Measurements from ENCODE around the gene SPINT2.
"Not testable (repeated sequence)": the region's sequence is repeated elsewhere in the genome, so short reads cannot be mapped to it uniquely, and the experiment has no call there.

SPINT2 gene

DNA sequence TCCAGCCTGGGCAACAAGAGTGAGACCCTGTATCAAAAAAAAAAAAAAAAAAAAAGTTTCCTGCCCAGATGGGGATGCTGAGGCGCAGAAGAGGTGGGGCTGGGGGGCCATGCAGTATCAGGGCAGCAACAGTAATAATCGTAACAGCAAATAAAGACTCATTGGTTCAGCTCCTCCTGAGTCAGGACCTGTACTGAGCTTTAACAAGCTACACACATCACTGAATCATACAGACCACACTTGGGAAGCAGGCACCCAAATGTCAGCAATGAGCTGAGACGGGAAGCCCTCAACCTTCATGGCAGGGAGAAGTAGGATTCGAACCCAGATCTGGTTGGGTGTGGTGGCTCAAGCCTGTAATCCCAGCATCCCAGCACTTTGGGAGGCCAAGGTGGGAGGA is 29.8 kb upstream of the SPINT2 start:
- no peak for DNase-seq (ENCODE audit: extremely low spot score, insufficient read length, low read depth)
- FAIRE-seq: no peak

DNA sequence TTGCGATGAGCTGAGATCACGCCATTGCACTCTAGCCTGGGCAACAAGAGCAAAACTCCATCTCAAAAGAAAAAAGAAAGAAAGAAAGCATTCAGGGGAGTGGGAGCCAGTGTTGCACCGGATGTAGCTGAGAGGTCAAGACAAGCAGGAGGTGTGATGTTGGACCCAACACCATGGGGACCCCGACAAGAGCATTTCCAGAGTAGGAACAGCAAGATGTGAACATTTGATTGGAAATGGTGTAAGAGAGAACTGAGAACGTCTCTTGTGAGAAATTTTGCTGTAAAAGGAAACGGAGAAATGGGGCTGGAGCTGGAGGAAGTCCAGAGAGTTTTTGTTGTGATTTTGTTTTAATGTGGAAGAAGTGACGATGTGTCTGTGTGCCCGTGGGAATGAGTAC is 24.6 kb upstream of the SPINT2 start:
- FAIRE-seq (no peak), DNase-seq (ENCODE audit: extremely low spot score, insufficient read length, low read depth) (no peak)

GRCh38 chr19:38243279-38243673 is 21.1 kb upstream of the SPINT2 start:
- DNase-seq (ENCODE audit: extremely low spot score, insufficient read length, low read depth) (no peak), FAIRE-seq (no peak)

GRCh38 chr19:38245826-38246498 is 18.4 kb upstream of the SPINT2 start:
- FAIRE-seq (no peak), DNase-seq (ENCODE audit: extremely low spot score, insufficient read length, low read depth) (no peak)

GRCh38 chr19:38247126-38247525 is 17.2 kb upstream of the SPINT2 start:
- DNase-seq (ENCODE audit: extremely low spot score, insufficient read length, low read depth) (no peak), FAIRE-seq (no peak)

DNA sequence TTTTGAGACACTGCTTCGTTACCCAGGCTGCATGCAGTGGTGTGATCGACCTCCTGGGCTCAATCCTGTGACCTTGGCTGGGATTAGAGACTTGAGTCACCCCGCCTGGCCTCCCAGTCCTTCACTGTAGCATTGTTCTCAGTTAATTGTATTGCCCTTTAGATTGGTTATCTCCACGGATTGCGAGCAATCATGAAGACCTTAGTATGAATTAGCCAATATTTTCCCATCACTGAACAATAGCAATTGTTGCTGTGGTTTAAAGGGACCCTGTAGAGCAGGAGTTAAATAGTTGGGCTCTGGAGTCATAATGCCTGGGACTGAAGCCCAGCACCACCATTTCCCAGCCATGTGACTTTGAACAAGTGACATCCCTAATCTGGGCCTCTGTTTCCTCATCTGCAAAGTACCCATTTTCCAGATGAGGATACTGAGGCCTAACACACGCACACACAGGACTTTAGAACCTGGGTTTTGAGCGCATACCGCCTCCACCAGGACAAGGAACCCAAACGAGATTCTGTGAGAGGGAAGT is 16.6 kb upstream of the SPINT2 start:
- FAIRE-seq (no peak), DNase-seq (ENCODE audit: extremely low spot score, insufficient read length, low read depth) (no peak)

DNA sequence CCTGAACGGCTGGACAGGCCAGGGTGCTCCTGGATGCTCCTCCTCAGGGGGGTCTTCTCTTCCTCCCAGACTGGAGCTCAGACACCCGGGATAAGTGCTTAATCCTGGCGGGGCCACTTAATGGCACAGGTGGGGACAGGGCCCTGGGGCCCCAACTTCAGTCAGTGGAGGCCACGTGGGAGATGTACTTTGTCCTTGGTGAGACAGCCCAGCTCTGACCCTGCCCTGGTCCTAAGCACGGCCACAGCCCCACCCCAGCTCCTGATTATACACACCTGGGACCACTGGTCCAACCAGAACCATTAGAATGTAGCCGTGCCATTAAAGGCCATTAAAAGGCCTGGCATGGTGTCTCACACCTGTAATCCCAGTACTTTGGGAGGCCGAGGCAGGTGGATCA is 16.0 kb upstream of the SPINT2 start:
- FAIRE-seq: no peak

DNA sequence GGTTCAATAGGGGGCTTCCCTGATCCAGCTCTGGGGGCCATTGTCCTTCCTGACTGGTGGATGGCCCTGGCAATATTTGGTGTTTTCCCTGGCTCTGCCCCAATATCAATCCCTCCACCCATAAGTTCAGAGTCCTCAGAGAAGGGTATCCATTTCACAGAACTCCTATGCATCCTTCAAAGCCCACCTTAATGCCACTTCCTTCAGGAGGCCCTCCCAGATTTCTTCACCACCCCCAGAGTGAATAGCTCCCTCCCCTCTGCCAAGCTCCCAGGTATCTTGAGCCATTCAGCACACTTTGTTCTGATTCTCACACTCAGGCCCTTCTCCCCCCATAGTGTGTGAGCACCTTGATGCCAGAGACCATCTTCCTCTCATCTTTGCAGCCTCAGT is 13.9 kb upstream of the SPINT2 start:
- no peak for DNase-seq (ENCODE audit: extremely low spot score, insufficient read length, low read depth)
- FAIRE-seq: no peak

More for the DNA sequence above, 16.0 kb upstream of the SPINT2 start:
- no peak for DNase-seq (ENCODE audit: extremely low spot score, insufficient read length, low read depth)

DNA sequence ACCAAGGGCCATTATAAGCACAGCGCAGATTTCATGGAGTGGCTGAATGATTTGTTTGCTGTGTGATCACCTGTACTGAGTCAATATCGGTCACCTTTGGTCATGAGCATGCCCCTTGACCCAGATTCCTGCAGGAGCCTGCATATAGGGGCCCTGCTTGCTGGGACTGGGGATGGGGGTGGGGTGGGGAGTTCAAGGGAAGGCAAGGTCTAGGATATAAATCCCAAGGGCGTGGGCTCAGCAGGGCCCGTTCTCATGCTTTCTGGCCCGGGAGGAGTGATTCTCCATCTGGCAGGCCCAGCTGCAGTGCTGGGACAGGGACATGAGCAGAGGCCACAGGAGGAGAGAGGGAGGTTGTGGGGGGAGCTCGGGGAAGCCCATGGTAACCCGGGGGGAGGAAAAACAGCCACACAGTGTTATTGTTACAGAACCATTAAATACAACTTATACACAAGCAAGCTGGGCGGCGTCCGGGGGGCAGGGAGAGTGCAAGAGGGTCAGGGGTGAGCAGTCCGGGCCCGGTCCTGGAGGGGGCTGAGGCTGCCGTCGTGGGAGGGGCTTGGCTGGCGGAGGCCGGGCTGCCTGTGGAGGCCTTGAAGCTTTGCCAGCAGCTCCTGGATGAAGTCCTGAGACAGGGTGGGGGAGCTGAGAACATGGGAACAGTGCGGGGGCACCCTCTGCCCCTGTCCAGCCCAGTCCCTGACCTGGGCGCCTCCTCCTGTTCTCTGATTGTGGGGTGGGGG is 13.4 kb upstream of the SPINT2 start:
- DNase-seq (ENCODE audit: extremely low spot score, insufficient read length, low read depth) (no peak), FAIRE-seq (no peak)

GRCh38 chr19:38251564-38252051 is 12.8 kb upstream of the SPINT2 start:
- FAIRE-seq (no peak), DNase-seq (ENCODE audit: extremely low spot score, insufficient read length, low read depth) (no peak)

GRCh38 chr19:38252385-38252784 is 12.0 kb upstream of the SPINT2 start:
- DNase-seq (ENCODE audit: extremely low spot score, insufficient read length, low read depth) (no peak), FAIRE-seq (no peak)

DNA sequence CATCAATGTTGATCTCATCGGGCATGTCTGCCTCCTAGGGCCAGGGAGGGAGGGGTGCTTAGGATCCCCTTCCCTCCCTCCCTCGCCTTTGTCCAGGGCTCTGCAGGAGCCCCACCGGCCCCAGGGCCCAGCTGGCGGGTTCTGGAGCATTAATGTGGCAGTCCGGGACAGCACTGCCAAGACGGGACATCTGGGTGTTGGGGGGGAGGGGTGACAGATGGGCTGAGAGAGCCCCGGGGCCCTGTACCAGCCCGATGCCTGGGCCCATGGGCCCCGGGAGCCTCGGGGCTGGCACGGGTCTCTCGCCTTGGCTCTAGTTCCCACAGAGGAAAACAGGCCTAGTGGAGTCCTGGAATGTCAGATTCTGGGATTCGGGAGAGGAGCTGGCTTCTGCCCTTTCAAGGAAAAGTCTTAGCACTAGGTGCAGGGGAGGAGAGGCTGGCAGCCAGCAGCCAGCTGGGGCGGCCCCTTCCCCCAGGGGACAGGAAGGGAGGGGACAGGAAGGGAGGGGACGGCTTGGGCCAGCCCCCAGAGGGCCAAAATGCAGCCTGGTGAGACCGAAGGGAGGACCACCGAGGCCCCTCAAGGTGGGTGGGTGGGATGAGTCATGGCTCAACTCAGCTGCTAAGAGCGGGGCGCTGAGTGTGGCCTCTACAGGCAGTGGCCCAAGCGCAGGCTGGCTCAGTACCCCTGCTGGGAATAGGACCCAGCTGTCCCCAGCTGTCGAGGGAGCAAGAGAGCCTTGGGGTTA is 11.3 kb upstream of the SPINT2 start:
- DNase-seq (ENCODE audit: extremely low spot score, insufficient read length, low read depth) (no peak), FAIRE-seq (no peak)

GRCh38 chr19:38253788-38254187 is 10.6 kb upstream of the SPINT2 start:
- DNase-seq (ENCODE audit: extremely low spot score, insufficient read length, low read depth): no peak

DNA sequence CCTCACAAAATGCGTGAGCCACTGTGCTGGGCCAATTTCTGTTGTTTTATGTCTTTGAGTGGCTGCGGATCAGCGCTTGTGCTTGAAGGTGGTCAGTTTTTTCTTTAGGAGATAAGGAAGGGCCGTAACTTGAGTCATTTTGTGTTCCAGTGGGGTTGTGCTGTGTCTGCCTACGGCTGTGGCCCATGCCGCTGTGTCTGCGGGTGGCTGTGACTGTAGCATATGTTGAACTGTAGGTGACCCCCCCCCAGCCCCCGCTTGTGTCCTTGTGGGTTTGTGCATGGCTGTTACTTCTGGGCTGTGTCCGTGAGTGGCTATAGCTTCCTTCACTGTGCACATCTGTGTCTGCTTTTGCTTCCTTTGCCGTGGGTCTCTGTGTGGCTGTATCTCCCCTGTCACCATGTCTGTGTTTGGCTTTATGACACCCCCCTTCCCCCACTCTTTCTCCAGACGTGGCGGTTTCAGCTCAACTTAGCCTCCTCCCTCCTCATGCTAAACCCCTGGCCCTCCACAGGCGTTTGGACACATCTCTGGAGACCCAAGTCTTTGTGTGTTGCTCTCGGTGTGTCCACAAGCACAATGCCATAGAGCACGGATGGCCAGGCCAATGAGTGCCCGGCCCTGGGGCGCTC is 8.9 kb upstream of the SPINT2 start:
- DNase-seq (ENCODE audit: extremely low spot score, insufficient read length, low read depth): no peak
- no peak for FAIRE-seq

More at GRCh38 chr19:38253788-38254187, 10.6 kb upstream of the SPINT2 start:
- no peak for FAIRE-seq

DNA sequence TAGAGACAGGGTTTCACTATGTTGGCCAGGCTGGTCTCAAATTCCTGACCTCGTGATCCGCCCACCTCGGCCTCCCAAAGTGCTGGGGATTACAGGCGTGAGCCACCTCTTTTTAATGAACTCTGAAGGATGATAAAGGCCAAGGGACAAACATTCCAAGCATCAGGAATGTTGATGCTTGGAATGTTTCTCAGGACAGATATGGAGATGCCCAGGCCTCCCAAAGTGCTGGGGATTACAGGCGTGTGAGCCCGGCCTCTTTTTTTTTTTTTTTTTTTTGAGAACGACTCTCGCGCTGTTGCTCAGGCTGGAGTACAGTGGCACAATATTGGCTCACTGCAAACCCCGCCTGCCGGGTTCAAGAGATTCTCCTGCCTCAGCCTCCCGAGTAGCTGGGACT is 2.4 kb upstream of the SPINT2 start:
- DNase-seq (ENCODE audit: extremely low spot score, insufficient read length, low read depth); FAIRE-seq: not testable (repeated sequence)

- FAIRE-seq (no peak), DNase-seq (ENCODE audit: extremely low spot score, insufficient read length, low read depth) (no peak)
Observed at GRCh38 chr19:38262585-38263268, 1.6 kb upstream of the SPINT2 start.

GRCh38 chr19:38263689-38264485 is 486 bp upstream of the SPINT2 start:
- FAIRE-seq (peak; percentile 53), DNase-seq (ENCODE audit: extremely low spot score, insufficient read length, low read depth) (peak; percentile 44)

GRCh38 chr19:38265213-38265861 is 964 bp downstream of the SPINT2 start:
- FAIRE-seq (no peak), DNase-seq (ENCODE audit: extremely low spot score, insufficient read length, low read depth) (no peak)
